NCI-H1417 (cell line): ENCODE measurements around the gene PPARD.
A peak's percentile ranks its signal among the peaks of the same experiment; 100 is the strongest.

Experiments
- DNase-seq, 3 experiments: peaks; one replicate each; lab custom pipeline; 2025; lab: John Stamatoyannopoulos, UW

Gene PPARD

GRCh38 chr6:35354361-35355135 is 12.2 kb downstream of the PPARD start:
- DNase-seq: no peak

GRCh38 chr6:35356391-35356790 is 14.0 kb downstream of the PPARD start:
- DNase-seq: no peak

GRCh38 chr6:35357677-35358076 is 15.3 kb downstream of the PPARD start:
- DNase-seq: no peak

- no peak for DNase-seq
Observed at GRCh38 chr6:35358086-35358485, 15.7 kb downstream of the PPARD start.

- no peak for DNase-seq
Observed at GRCh38 chr6:35359346-35359743, 17.0 kb downstream of the PPARD start.

GRCh38 chr6:35359744-35360348 is 17.5 kb downstream of the PPARD start:
- no peak for DNase-seq

GRCh38 chr6:35360349-35361138 is 18.2 kb downstream of the PPARD start:
- no peak for DNase-seq

- DNase-seq: no peak
Observed at GRCh38 chr6:35362200-35362599, 19.8 kb downstream of the PPARD start.

GRCh38 chr6:35363293-35363750 is 21.0 kb downstream of the PPARD start:
- DNase-seq: peak in 2 of 3 experiments; percentile 12 to 41

GRCh38 chr6:35365594-35366203 is 23.3 kb downstream of the PPARD start:
- no peak for DNase-seq

GRCh38 chr6:35366204-35366596 is 23.8 kb downstream of the PPARD start:
- DNase-seq: no peak

GRCh38 chr6:35367646-35368037 is 25.3 kb downstream of the PPARD start:
- DNase-seq: no peak

- no peak for DNase-seq
Observed at GRCh38 chr6:35368038-35368887, 25.9 kb downstream of the PPARD start.

- no peak for DNase-seq
Observed at GRCh38 chr6:35370124-35370741, 27.9 kb downstream of the PPARD start.

- DNase-seq: no peak
Observed at GRCh38 chr6:35370785-35371493, 28.6 kb downstream of the PPARD start.

- DNase-seq: no peak
Observed at GRCh38 chr6:35371494-35372262, 29.3 kb downstream of the PPARD start.

GRCh38 chr6:35372633-35373032 is 30.3 kb downstream of the PPARD start:
- no peak for DNase-seq

- no peak for DNase-seq
Observed at GRCh38 chr6:35376281-35376680, 33.9 kb downstream of the PPARD start.

GRCh38 chr6:35377002-35377401 is 34.6 kb downstream of the PPARD start:
- no peak for DNase-seq

- DNase-seq: no peak
Observed at GRCh38 chr6:35378261-35378660, 35.9 kb downstream of the PPARD start.
